ENCODE measurements around the gene LRRC4B.
A peak's percentile ranks its signal among the peaks of the same experiment; 100 is the strongest.
"Not testable (repeated sequence)": the region's sequence is repeated elsewhere in the genome, so short reads cannot be mapped to it uniquely, and the experiment has no call there.

Gene LRRC4B

DNA sequence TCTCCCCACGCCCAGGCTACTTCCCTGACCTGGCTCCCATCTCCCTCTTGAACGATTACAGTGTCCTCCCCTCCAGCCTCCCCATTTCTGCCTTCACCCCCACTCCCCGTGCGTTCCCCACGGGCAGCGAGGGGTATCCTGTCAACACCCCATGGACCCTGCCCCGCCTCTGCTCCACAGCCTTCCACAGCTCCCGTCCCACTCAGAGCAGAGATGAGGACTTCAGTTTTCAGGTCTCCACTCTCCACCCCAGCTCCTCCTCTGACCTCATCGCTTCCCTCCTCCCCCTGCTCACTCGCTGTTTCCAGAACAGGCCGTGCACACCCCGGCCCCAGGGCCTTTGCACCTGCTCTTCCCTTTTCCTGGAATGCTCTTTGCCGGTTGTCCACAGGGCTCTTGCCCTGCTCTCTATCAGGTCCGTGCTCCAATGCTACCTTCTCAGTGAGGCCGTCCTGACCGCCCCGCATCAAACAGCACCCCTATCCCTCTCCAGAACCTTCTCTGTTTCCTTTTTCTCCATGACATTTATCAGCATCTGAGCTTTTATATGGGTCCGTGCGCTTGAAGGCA, 15.0 kb downstream of the LRRC4B start:
- no peak for DNase-seq (ENCODE audit: low read depth)

DNA sequence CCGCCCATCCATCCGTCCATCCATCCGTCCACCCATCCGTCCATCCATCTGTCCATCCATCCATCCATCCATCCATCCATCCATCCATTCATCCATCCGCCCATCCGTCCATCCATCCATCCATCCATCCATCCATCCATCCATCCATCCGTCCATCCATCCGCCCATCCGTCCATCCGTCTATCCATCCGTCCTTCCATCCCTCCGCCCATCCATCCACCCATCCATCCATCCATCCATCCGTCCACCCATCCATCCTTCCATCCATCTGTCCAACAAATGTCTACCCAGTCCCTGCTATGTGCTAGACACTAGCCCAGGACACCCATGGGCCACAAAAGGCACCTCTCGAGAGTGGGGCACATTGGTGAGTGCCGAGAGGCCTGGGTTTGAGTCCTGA, 15.7 kb downstream of the LRRC4B start:
- DNase-seq (ENCODE audit: low read depth), result no peak

DNA sequence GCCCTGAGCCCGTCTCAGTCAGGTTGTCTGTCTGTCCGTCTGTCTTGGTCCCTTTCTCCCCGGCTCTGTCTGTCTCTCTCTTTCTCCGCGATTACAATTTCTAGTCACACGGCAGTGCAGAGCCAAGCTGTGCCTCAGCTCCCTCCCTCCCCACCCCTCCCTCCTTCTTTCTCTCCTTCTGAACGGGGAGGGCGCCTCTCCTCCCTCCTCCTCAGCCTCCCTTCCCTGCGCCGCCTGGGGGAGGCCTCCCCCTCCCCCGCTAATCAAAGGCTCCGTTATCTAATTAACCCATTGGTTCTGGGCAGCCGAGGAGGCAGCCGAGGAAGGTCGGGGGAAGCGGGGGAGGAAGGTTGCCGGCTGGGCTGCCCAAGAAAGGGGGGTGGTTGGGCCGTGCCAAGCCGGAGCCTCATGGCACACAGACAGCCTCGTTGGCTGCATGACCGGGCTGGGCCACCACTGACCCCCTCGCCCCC, 16.5 kb downstream of the LRRC4B start:
- DNase-seq (ENCODE audit: low read depth), result no peak

GRCh38 chr19:50551034-50551714, 17.1 kb downstream of the LRRC4B start:
- DNase-seq (ENCODE audit: low read depth), result no peak

- DNase-seq (ENCODE audit: low read depth), result no peak
Measured at GRCh38 chr19:50550594-50550966, 17.7 kb downstream of the LRRC4B start.

GRCh38 chr19:50549927-50550593, 18.2 kb downstream of the LRRC4B start:
- DNase-seq (ENCODE audit: low read depth), result no peak

DNA sequence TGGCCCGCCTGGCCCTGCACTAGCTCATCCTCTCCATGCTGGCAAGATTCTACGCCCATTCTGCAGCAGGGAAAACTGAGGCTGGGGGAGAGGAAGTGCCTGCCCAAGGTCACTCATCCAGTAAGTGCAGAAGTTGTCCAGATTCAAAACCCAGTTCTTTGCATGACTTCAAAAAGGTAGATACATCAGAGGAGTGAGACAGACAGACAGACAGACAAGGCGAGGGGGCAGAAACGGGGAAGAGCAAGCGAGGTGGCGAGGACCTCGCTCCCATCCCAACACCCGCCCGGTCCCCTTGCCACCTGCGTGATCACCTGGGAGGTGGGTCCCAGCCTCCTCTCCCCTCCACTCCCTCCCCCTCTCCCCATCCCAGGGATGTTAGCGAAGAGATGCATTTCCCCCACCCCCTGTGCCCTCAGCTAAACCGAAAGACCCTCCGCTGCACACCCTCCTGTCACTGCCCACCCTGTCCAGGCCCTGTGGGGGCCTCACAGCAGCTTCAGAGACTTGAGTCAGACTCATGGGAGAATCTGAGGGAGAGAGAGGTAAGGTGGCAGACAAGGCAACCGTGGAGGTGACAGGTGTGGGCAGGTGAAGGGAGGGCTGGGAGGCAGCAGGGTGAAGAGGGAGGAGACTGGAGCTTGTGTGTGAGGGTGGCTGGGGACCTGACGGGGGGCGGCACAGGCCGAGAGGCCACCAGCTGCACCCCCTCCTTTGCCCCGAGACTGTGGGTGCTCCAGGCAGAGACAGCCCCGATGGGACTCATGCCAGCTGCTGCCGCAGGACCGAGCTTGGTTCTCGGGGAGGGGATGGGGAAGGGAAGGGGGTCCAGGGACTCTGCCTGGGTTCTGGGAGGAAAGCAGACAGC, 18.9 kb downstream of the LRRC4B start:
- DNase-seq (ENCODE audit: low read depth), result no peak

- no peak for DNase-seq (ENCODE audit: low read depth)
Measured at GRCh38 chr19:50548191-50549058, 19.8 kb downstream of the LRRC4B start.

DNA sequence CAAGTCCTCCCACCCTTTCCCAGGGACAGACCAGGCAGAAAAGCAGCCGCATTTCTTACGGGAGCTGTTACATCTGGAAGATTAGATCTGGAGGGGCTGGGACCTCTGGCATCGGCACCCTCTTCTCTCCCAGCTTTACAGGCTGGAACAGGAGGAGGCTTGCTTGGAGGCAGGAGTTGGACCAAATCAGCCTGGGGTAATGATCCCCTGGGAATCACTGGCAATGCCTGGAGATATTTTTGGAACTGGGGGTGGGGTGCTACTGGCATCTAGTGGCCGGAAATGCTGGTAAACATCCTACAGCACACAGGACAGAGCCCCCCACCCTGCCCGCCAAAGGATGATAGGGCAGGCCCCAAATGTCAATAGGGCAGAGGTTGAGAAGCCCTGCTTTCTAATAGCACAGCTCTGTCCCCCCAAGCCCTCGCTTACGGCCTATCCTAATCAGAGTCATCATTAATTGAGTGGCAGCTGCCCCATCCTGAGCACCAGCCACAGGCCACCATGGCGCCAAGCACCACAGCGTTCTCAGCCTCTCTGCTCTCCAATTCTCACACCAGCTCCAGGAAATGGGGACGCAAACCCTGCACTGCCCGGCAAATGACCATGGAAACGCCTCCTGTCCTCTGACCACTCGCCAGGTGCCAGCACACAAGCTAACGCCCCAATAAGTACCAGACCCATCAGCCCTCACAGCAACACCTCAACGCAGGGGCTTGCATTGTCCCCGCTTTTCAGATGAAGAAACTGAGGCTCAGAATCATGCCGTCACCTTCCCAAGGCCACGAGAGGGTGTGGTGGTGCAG, 20.6 kb downstream of the LRRC4B start:
- no peak for DNase-seq (ENCODE audit: low read depth)

GRCh38 chr19:50546527-50547221, 21.6 kb downstream of the LRRC4B start:
- no peak for DNase-seq (ENCODE audit: low read depth)

- DNase-seq (ENCODE audit: low read depth), result no peak
Measured at GRCh38 chr19:50542943-50543342, 25.3 kb downstream of the LRRC4B start.

DNA sequence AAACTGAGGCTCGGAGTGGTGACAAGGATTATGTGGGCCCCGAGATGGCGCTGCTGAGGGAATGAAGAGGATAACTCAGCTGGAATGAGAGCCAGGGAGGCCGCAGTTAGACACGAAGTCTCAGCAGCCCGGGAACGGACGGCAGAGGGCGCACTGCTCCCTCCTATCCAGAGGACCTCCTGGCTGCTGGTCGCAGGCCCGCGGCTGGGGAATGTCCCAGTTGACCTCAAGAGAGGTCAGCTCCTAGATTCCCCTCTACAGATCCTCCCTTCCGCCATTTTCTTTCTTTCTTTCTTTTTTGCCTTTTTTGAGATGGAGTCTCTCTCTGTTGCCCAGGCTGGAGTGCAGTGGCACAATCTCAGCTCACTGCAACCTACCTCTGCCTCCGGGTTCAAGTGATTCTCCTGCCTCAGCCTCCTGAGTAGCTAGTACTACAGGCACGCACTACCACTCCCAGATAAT, 30.4 kb downstream of the LRRC4B start:
- peak; percentile 47 for DNase-seq (ENCODE audit: low read depth)

- no peak for DNase-seq (ENCODE audit: low read depth)
Measured at GRCh38 chr19:50537306-50537685, 30.9 kb downstream of the LRRC4B start.

DNA sequence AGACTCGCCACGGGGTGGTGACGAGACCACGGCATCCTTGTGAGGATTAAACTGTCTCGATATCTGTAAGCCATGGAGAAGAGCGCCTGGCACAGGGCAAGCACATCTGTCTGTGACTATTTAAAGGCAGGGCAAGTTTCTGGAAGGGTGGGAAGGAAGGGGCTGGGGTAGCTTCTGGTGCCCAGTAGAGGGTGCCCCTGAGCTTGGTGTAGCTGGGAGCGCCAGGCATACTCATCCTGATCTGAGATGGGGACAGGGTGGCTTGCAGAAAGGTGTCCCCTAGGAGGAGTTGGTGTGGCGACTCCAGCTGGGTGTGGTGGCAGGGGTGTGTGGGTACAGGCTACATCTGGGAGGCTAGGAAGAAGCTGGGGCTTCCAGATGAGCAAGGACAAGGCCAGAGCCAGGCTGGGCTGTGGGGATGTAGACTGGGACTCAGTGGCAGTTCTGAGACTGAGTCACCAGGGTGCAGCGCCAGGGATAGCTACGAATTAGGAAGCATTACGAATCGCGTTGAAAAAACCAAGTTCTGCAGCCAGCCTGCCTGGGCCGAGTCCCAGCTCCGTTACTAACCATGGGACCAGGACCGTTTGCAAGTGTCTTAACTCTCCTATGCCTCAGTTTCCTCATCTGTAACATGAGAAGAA, 31.5 kb downstream of the LRRC4B start:
- no peak for DNase-seq (ENCODE audit: low read depth)

DNA sequence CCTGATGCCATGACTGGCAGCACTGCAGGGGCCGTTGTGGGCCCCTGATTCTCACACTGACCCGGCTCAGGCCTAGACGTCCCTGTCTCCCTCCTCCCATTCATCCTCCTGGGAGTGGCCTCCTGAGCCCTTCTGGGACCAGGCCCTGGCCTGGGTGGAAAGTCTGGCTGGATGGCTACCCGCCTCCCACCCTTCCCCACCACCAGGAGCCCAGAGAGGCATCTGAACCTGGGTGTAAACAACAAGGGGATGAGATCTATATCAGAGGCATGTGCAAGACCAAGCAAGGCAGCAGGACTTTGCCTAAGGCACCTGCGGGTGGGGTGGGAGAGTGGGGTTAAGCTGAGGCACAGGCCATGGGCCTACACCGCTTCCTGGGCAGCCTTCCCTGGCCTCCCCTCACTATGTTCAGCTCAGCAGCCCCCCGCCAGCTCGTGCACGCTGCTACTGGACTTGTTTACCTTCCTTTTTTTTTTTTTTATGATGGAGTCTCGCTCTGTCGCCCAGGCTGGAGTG, 32.5 kb downstream of the LRRC4B start:
- no peak for DNase-seq (ENCODE audit: low read depth)

DNA sequence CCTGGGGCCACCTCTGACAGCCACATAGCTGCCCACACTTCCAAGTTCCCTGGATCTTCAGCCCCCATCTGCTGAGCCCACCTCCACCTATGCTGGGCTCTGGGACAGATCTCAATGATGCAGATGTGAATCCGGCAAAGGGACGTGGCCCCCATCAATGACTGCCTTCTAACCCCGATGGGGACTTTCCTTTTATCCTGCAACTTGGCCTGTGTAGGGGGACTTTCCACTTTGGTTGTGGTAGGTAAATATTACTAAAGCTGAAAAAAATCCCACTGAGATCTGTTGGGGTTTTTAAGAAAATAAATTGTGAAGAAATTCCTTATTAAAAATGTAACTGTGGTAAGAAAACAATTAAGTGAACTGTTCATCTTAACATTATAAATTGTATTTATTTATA, 33.8 kb downstream of the LRRC4B start:
- DNase-seq (ENCODE audit: low read depth), result no peak

DNA sequence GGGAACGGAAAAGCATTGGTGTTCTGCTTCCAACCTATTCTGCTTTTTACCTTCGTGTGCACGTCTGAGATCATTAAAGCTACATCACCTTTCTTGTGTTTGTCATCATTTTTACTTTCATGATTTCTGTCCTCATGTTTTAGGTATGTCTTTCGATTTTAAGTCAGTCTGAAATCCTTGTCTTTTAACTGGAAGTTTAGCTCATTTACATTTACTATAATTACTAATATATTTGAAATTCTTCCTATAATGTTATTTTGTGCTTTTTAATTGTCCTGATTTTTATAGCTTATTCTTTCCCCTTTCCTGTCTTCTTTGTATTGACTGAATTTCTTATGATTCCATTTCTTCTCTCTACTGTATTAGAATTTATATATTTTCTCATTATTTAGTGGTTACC, 35.3 kb downstream of the LRRC4B start:
- no peak for DNase-seq (ENCODE audit: low read depth)

DNA sequence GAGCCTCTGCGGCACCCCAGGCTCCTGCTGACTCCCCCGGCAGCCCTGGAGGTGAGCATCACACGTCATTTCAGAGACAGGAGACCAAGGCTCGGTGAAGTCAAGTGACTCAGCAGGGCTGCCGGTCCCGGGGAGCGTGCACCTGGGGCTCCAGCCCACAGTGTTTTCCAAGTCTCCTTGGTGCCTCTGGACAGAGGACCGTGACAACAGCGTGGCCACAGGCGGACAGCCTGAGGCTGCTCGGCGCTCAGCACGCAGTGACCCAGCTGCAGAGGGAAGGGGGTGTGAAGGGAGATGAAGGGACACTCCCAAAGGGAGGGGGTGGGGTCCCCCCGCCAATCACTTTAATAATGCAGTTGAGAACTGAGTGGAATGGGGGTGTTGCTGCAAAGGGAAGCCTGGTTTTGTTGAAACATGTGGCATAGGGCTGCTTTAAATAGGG, 37.0 kb downstream of the LRRC4B start:
- no peak for DNase-seq (ENCODE audit: low read depth)

- DNase-seq (ENCODE audit: low read depth), result not testable (repeated sequence)
Measured at GRCh38 chr19:50528052-50528451, 40.2 kb downstream of the LRRC4B start.

Measured in fibroblast of the conjunctiva (primary cell).